Smooth muscle cell (in vitro differentiated cells): ENCODE data around the gene CST3. TPM values are rescaled to one million over a fixed set of nuclear protein-coding genes. Genes with fewer than 3 reads are reported as not detected.

Source experiments
- DNase-seq: peaks from one replicate; lab custom pipeline; 2025; ENCODE audit not compliant: unreplicated experiment; lab: John Stamatoyannopoulos, UW
- H2AFZ ChIP-seq: fragments of 200-600 bp; sonication (generic); 2 replicates; pipeline ENCODE4 v1.6.0; 2016; ENCODE audit warnings: antibody characterized with exemption, low read depth, mild to moderate bottlenecking
- H3F3A ChIP-seq: fragments of 200-600 bp; sonication (generic); 2 replicates; pipeline ENCODE4 v1.6.0; 2017; ENCODE audit warnings: antibody characterized with exemption, low read depth
- H3K27ac ChIP-seq: fragments of 200-600 bp; sonication (generic); 2 replicates; pipeline ENCODE4 v1.5.1; 2016; ENCODE audit warnings: low read depth, mild to moderate bottlenecking
- H3K27me3 ChIP-seq: fragments of 200-600 bp; sonication (generic); 2 replicates; pipeline ENCODE4 v1.6.1; 2016; ENCODE audit warnings: low read depth, mild to moderate bottlenecking
- H3K36me3 ChIP-seq: fragments of 200-600 bp; sonication (generic); 2 replicates; pipeline ENCODE4 v1.5.1; 2016; ENCODE audit warnings: low read depth
- H3K4me1 ChIP-seq: fragments of 200-600 bp; sonication (generic); 2 replicates; pipeline ENCODE4 v1.5.1; 2016; ENCODE audit warnings: low read depth
- H3K4me2 ChIP-seq: fragments of 200-600 bp; sonication (generic); 2 replicates; pipeline ENCODE4 v1.6.0; 2016; ENCODE audit warnings: mild to moderate bottlenecking
- H3K4me3 ChIP-seq: fragments of 200-600 bp; sonication (generic); 2 replicates; pipeline ENCODE4 v1.5.1; 2016; ENCODE audit warnings: mild to moderate bottlenecking
- H3K79me2 ChIP-seq: fragments of 200-600 bp; sonication (generic); 2 replicates; pipeline ENCODE4 v1.6.0; 2016; ENCODE audit warnings: low read depth, mild to moderate bottlenecking
- H3K9ac ChIP-seq: fragments of 200-600 bp; sonication (generic); 2 replicates; pipeline ENCODE4 v1.6.0; 2016; ENCODE audit warnings: low read depth
- H3K9me3 ChIP-seq: fragments of 200-600 bp; sonication (generic); replicated peaks from 2 replicates; pipeline ENCODE4 v1.5.1; 2016; ENCODE audit warnings: low read depth
- H4K20me1 ChIP-seq: fragments of 200-600 bp; sonication (generic); 2 replicates; pipeline ENCODE4 v1.6.0; 2016; ENCODE audit warnings: low read depth
- CTCF ChIP-seq: fragments of 200-600 bp; sonication (generic); IDR thresholded peaks from 2 replicates; pipeline ENCODE4 v1.5.1; 2017; ENCODE audit warnings: borderline replicate concordance, mild to moderate bottlenecking, antibody characterized with exemption; ENCODE audit not compliant: insufficient read depth, poor library complexity, severe bottlenecking
- WGBS: methylation state at CpG from one replicate; pipeline ENCODE4 v1.1.7; 2016; ENCODE audit warnings: low lambda C conversion rate; 5-methylcytosine and 5-hydroxymethylcytosine counted together
- polyA plus RNA-seq: library from polyadenylated mRNA; unstranded; fragments of >200 nt; fragmentation: Nextera tagmentation; extraction: Ambion mirVana; gene quantifications from 2 replicates; pipeline ENCODE4 v1.2.1, GENCODE V29; 2016
- total RNA-seq: library from RNA; depleted of rRNA; stranded (reverse); fragments of >200 nt; gene quantifications from 2 replicates; pipeline ENCODE4 v1.2.3, GENCODE V29; 2014

CST3 gene
- total and polyA plus RNA-seq, 2 experiments from 2014 or later: 170 to 338 TPM

- no peak for TF ChIP-seq CTCF
- Histone ChIP-seq H3K9me3 (no peaks in the 10 kb centered on the region), H3K4me3 (no peak overlapping the region), H3F3A (no peaks in the 10 kb centered on the region), H3K79me2 (no peaks in the 10 kb centered on the region), H4K20me1 (no peaks in the 10 kb centered on the region), H3K27ac (no peak overlapping the region), H3K4me1 (peaks cover 2% of the 10 kb centered on the region), H2AFZ (no peak overlapping the region), H3K36me3 (no peaks in the 10 kb centered on the region), H3K9ac (no peak overlapping the region), H3K4me2 (no peak overlapping the region), H3K27me3 (peaks cover 5% of the 10 kb centered on the region)
- 94% methylated on average over 5 of the region's 5 CpGs for WGBS
- no peak for DNase-seq
These were observed 23.6 kb downstream of the CST3 start for GRCh38 chr20:23614163-23614562.

DNA sequence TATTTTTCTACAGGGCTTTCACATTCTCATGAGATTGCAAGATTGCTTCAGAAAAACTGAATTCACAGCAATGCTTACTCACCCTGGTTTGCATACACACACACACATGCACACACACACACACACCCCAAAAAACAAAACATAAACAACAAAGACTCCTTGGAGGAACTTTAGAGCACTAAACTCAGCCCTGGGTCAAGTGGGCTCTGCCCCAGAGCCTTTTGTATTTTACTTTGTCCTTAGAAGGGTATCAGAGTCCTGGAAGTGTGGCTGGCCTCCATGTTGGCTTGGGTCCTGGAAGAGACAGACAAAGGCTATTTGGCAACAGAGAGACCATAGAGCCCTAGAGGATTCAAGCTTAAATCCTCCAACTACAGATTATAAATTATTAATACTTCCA lies 24.1 kb downstream of the CST3 start:
- DNase-seq: no peak
- H3K27me3 ChIP-seq: peaks cover 5% of the 10 kb centered on the region
- H3K27ac ChIP-seq: no peak overlapping the region
- H2AFZ ChIP-seq: no peak overlapping the region
- H3K9ac ChIP-seq: no peak overlapping the region
- no peaks in the 10 kb centered on the region for H3K79me2 ChIP-seq
- H3K4me2 ChIP-seq: no peak overlapping the region
- TF ChIP-seq CTCF: no peak
- H3K4me3 ChIP-seq: no peak overlapping the region
- H3K4me1 ChIP-seq: peaks cover 7% of the 10 kb centered on the region
- no peaks in the 10 kb centered on the region for H3K9me3 ChIP-seq
- no peaks in the 10 kb centered on the region for H3K36me3 ChIP-seq
- H4K20me1 ChIP-seq: no peaks in the 10 kb centered on the region
- H3F3A ChIP-seq: no peaks in the 10 kb centered on the region

GRCh38 chr20:23612396-23612795 lies 25.4 kb downstream of the CST3 start:
- H3K9me3 ChIP-seq: no peaks in the 10 kb centered on the region
- H3K27ac ChIP-seq: no peak overlapping the region
- H3K4me2 ChIP-seq: no peak overlapping the region
- H3K79me2 ChIP-seq: no peaks in the 10 kb centered on the region
- no peaks in the 10 kb centered on the region for H3K27me3 ChIP-seq
- H3F3A ChIP-seq: no peaks in the 10 kb centered on the region
- no peak overlapping the region for H3K9ac ChIP-seq
- no peaks in the 10 kb centered on the region for H4K20me1 ChIP-seq
- no peak for DNase-seq
- H2AFZ ChIP-seq: no peak overlapping the region
- no peak for TF ChIP-seq CTCF
- 85% methylated on average over 2 of the region's 2 CpGs for WGBS
- H3K4me1 ChIP-seq: peaks cover 7% of the 10 kb centered on the region
- no peak overlapping the region for H3K4me3 ChIP-seq
- H3K36me3 ChIP-seq: no peaks in the 10 kb centered on the region

DNA sequence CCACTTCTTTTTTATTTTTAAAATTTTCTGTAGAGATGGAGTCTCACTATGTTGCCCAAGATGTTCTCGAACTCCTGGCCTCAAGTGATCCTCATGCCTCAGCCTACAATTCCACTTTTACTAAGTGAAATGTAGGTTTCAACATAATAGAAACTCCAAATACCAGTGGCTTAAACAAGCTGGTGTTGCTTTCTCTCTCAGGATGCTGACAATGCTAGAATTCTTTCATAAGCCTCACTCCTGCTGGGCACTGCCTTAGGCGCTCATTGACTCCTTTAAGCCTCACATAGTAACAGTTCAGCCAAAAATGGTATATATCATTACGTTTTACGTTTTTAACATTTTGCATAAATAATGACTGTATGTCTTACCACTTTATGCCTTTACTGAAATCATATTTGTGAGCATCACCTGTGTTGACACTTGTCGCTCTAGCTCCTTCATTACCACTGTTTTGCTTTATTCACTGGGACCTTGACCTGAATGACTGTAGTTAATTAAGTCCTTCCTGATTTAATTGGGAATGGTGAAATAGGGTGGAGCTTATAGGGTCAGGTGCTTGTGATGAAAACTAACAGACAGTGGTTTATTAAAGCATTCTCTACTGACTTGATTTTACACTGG lies 28.2 kb downstream of the CST3 start:
- Histone ChIP-seq H3F3A (no peaks in the 10 kb centered on the region), H3K27ac (no peak overlapping the region), H3K9ac (no peak overlapping the region), H3K4me1 (peaks cover 7% of the 10 kb centered on the region), H3K79me2 (no peaks in the 10 kb centered on the region), H3K4me2 (no peak overlapping the region), H3K27me3 (no peaks in the 10 kb centered on the region), H3K36me3 (no peaks in the 10 kb centered on the region), H3K4me3 (no peak overlapping the region), H3K9me3 (no peaks in the 10 kb centered on the region), H4K20me1 (no peaks in the 10 kb centered on the region), H2AFZ (no peak overlapping the region)
- DNase-seq: no peak
- no peak for TF ChIP-seq CTCF
- 84% methylated on average over 5 of the region's 5 CpGs for WGBS
